Naive thymus-derived CD8-positive, alpha-beta T cell (primary cell): Measurements from ENCODE around the gene JAZF1. TPM values are rescaled to one million over a fixed set of nuclear protein-coding genes. Genes with fewer than 3 reads are reported as not detected.
"Not testable (repeated sequence)": the region's sequence is repeated elsewhere in the genome, so short reads cannot be mapped to it uniquely, and the experiment has no call there.

Source experiments
- ATAC-seq, 2 donors: fragments of 150-1000 bp; cut with Tn5 transposase in 1 of 2; sonication (Bioruptor Pico), chemical (Tn5 transposase) in 1 of 2; 1 replicate in 1 of 2; 2 replicates in 1 of 2; pipeline ENCODE4 v1.10.0; 2021; ENCODE audit warnings: mild to moderate bottlenecking in 2 of 2, moderate library complexity in 2 of 2
- POLR2A ChIA-PET: fragments of 350-600 bp; sonication (Branson Sonifier 250); formaldehyde crosslinking; loops from one replicate; lab custom pipeline; 2021; ENCODE audit warnings: antibody characterized with exemption; lab: Charles Lee
- DNase-seq, 10 donors: peaks; one replicate each; pipeline versions ENCODE4 v3.0.0 to v3.0.0-alpha.2; 2020 to 2022
- H3K27ac Mint-ChIP-seq, 10 donors: one replicate each; pipeline ENCODE4 v1.8.0; 2020 to 2022; ENCODE audit warnings: mild to moderate bottlenecking in 10 of 10, mixed read lengths in 10 of 10, moderate library complexity in 4 of 10, inconsistent platforms in 1 of 10
- H3K27me3 Mint-ChIP-seq, 5 donors: one replicate each; pipeline ENCODE4 v1.8.0; 2021 to 2022; ENCODE audit warnings: mixed read lengths in 5 of 5
- H3K36me3 Mint-ChIP-seq, 3 donors: one replicate each; pipeline ENCODE4 v1.8.0; 2020 to 2022; ENCODE audit warnings: mixed read lengths in 3 of 3, mild to moderate bottlenecking in 2 of 3, inconsistent platforms in 1 of 3
- H3K4me1 Mint-ChIP-seq, 4 donors: one replicate each; pipeline ENCODE4 v1.8.0; 2021 to 2022; ENCODE audit warnings: mixed read lengths in 4 of 4
- H3K4me3 Mint-ChIP-seq, 10 donors: one replicate each; pipeline ENCODE4 v1.8.0; 2020 to 2022; ENCODE audit warnings: mild to moderate bottlenecking in 10 of 10, mixed read lengths in 10 of 10, moderate library complexity in 6 of 10, inconsistent platforms in 1 of 10
- H3K9me3 Mint-ChIP-seq, 9 donors: one replicate each; pipeline ENCODE4 v1.8.0; 2020 to 2022; ENCODE audit warnings: mixed read lengths in 9 of 9, mild to moderate bottlenecking in 3 of 9, inconsistent platforms in 1 of 9, moderate library complexity in 1 of 9
- polyA plus RNA-seq, 3 donors: library from polyadenylated mRNA; unstranded; fragments of 300-500 nt; fragmentation: Illumina TruSeq; gene quantifications; one replicate each; pipeline ENCODE4 v1.2.3, GENCODE V29; 2021
- total RNA-seq, 8 experiments: library from RNA in 2 of 8; stranded (reverse) in 2 of 8; gene quantifications; one replicate each; pipeline ENCODE4 v1.2.3 and lab custom pipeline; 2021 to 2026

Gene JAZF1
- total and polyA plus RNA-seq, 5 experiments from 2014 or later: 1.4 to 8.6 (median 3.6) TPM

GRCh38 chr7:27936047-27936767 lies 244.4 kb downstream of the JAZF1 start:
- Mint-ChIP-seq H3K27ac (no peak overlapping the region), H3K27me3 (peaks cover 0 to 4% (median 0%) of the 10 kb centered on the region in 5 donors), H3K36me3 (peaks cover 4 to 14% (median 5%) of the 10 kb centered on the region in 3 donors), H3K9me3 (no peaks in the 10 kb centered on the region), H3K4me3 (no peak overlapping the region), H3K4me1 (peaks cover 0 to 2% (median 0%) of the 10 kb centered on the region in 4 donors)
- DNase-seq (no peak), ATAC-seq (no peak)
- POLR2A ChIA-PET: no interaction called here

GRCh38 chr7:27933671-27934565 lies 246.7 kb downstream of the JAZF1 start:
- Mint-ChIP-seq H3K27me3 (no peaks in the 10 kb centered on the region), H3K36me3 (peaks cover 0 to 4% (median 0%) of the 10 kb centered on the region in 3 donors), H3K27ac (peak overlapping the region in 1 of 10 donors; percentile 37), H3K4me1 (no peaks in the 10 kb centered on the region), H3K4me3 (no peak overlapping the region), H3K9me3 (no peaks in the 10 kb centered on the region)
- POLR2A ChIA-PET: no interaction called here
- DNase-seq (no peak), ATAC-seq (no peak)

- ATAC-seq (no peak), DNase-seq (no peak)
- no peaks in the 10 kb centered on the region for H3K4me1 Mint-ChIP-seq
- peaks cover 0 to 4% (median 0%) of the 10 kb centered on the region in 3 donors for H3K36me3 Mint-ChIP-seq
- H3K9me3 Mint-ChIP-seq: no peaks in the 10 kb centered on the region
- no peak overlapping the region for H3K27ac Mint-ChIP-seq
- POLR2A ChIA-PET: no interaction called here
- no peaks in the 10 kb centered on the region for H3K27me3 Mint-ChIP-seq
- H3K4me3 Mint-ChIP-seq: no peak overlapping the region
Observed at GRCh38 chr7:27930910-27931476, 249.6 kb downstream of the JAZF1 start.

GRCh38 chr7:27929127-27929526 lies 251.5 kb downstream of the JAZF1 start:
- H3K27ac Mint-ChIP-seq: no peak overlapping the region
- peaks cover 0 to 4% (median 0%) of the 10 kb centered on the region in 3 donors for H3K36me3 Mint-ChIP-seq
- no peak for ATAC-seq
- H3K9me3 Mint-ChIP-seq: no peaks in the 10 kb centered on the region
- DNase-seq: no peak
- H3K27me3 Mint-ChIP-seq: no peaks in the 10 kb centered on the region
- POLR2A ChIA-PET: no interaction called here
- no peak overlapping the region for H3K4me3 Mint-ChIP-seq
- H3K4me1 Mint-ChIP-seq: no peaks in the 10 kb centered on the region

GRCh38 chr7:27928001-27928400 lies 252.6 kb downstream of the JAZF1 start:
- peaks cover 0 to 4% (median 0%) of the 10 kb centered on the region in 3 donors for H3K36me3 Mint-ChIP-seq
- no peaks in the 10 kb centered on the region for H3K9me3 Mint-ChIP-seq
- no peak overlapping the region for H3K27ac Mint-ChIP-seq
- ATAC-seq (no peak), DNase-seq (no peak)
- H3K27me3 Mint-ChIP-seq: no peaks in the 10 kb centered on the region
- no peaks in the 10 kb centered on the region for H3K4me1 Mint-ChIP-seq
- H3K4me3 Mint-ChIP-seq: no peak overlapping the region
- POLR2A ChIA-PET: no interaction called here

GRCh38 chr7:27925573-27926201 lies 254.9 kb downstream of the JAZF1 start:
- DNase-seq (no peak), ATAC-seq (no peak)
- Mint-ChIP-seq H3K36me3 (no peaks in the 10 kb centered on the region), H3K27me3 (no peaks in the 10 kb centered on the region), H3K9me3 (no peaks in the 10 kb centered on the region), H3K27ac (peak overlapping the region in 3 of 10 donors; percentile 7 to 69 (median 40)), H3K4me3 (no peak overlapping the region), H3K4me1 (peaks cover 0 to 5% (median 0%) of the 10 kb centered on the region in 4 donors)
- POLR2A ChIA-PET: no interaction called here

GRCh38 chr7:27923642-27923980 lies 257.0 kb downstream of the JAZF1 start:
- POLR2A ChIA-PET: no interaction called here
- Mint-ChIP-seq H3K36me3 (no peaks in the 10 kb centered on the region), H3K27me3 (no peaks in the 10 kb centered on the region), H3K9me3 (no peaks in the 10 kb centered on the region), H3K4me3 (no peak overlapping the region), H3K4me1 (peaks cover 0 to 5% (median 0%) of the 10 kb centered on the region in 4 donors), H3K27ac (no peak overlapping the region)
- no peak for ATAC-seq
- no peak for DNase-seq

- Mint-ChIP-seq H3K4me3 (no peak overlapping the region), H3K27ac (no peak overlapping the region), H3K27me3 (no peaks in the 10 kb centered on the region), H3K36me3 (no peaks in the 10 kb centered on the region), H3K9me3 (no peaks in the 10 kb centered on the region), H3K4me1 (peaks cover 0 to 8% (median 0%) of the 10 kb centered on the region in 4 donors)
- no peak for ATAC-seq
- DNase-seq: no peak
- POLR2A ChIA-PET: no interaction called here
Observed at GRCh38 chr7:27922907-27923641, 257.5 kb downstream of the JAZF1 start.

GRCh38 chr7:27922389-27922788 lies 258.2 kb downstream of the JAZF1 start:
- H3K27ac Mint-ChIP-seq, H3K36me3 Mint-ChIP-seq, H3K4me3 Mint-ChIP-seq, POLR2A ChIA-PET, DNase-seq, ATAC-seq, H3K27me3 Mint-ChIP-seq, H3K9me3 Mint-ChIP-seq: not testable (repeated sequence)
- peaks cover 0 to 12% (median 0%) of the 10 kb centered on the region in 4 donors for H3K4me1 Mint-ChIP-seq

- peaks cover 0 to 4% (median 0%) of the 10 kb centered on the region in 3 donors for H3K36me3 Mint-ChIP-seq
- no peaks in the 10 kb centered on the region for H3K27me3 Mint-ChIP-seq
- no peak for ATAC-seq
- POLR2A ChIA-PET: interaction anchor here (0.6 to 0.7 kb wide), 4 partner anchors 58 to 728 kb away, joined by 3 to 4 read pairs (median 3); no protein-coding TSS in a partner anchor
- peaks cover 0 to 12% (median 0%) of the 10 kb centered on the region in 4 donors for H3K4me1 Mint-ChIP-seq
- peak in 4 of 10 donors; percentile 15 to 37 (median 26) for DNase-seq
- H3K9me3 Mint-ChIP-seq: peaks cover 0 to 2% (median 0%) of the 10 kb centered on the region in 9 donors
- no peak overlapping the region for H3K4me3 Mint-ChIP-seq
- no peak overlapping the region for H3K27ac Mint-ChIP-seq
Observed at GRCh38 chr7:27921081-27921836, 259.3 kb downstream of the JAZF1 start.

- H3K27me3 Mint-ChIP-seq: no peaks in the 10 kb centered on the region
- POLR2A ChIA-PET: interaction anchor here (0.7 kb wide), 1 partner anchor 57 kb away, joined by 4 read pairs; no protein-coding TSS in a partner anchor
- peaks cover 0 to 12% (median 0%) of the 10 kb centered on the region in 4 donors for H3K4me1 Mint-ChIP-seq
Observed at GRCh38 chr7:27920281-27920946, 260.2 kb downstream of the JAZF1 start.

More at GRCh38 chr7:27920281-27920946, 260.2 kb downstream of the JAZF1 start:
- no peak overlapping the region for H3K4me3 Mint-ChIP-seq
- H3K9me3 Mint-ChIP-seq: peaks cover 0 to 2% (median 0%) of the 10 kb centered on the region in 9 donors
- DNase-seq: no peak
- H3K36me3 Mint-ChIP-seq: peaks cover 0 to 5% (median 0%) of the 10 kb centered on the region in 3 donors
- H3K27ac Mint-ChIP-seq: no peak overlapping the region
- ATAC-seq: no peak
